Activated CD4-positive, alpha-beta T cell treated with anti-CD3 and anti-CD28 coated beads, Interleukin-2, amount 50 U/mL, for 48 hours (primary cell): ENCODE results near the gene GPAT3.
"Not testable (repeated sequence)": the region's sequence is repeated elsewhere in the genome, so short reads cannot be mapped to it uniquely, and the experiment has no call there.

Experiments
- DNase-seq, 2 experiments: peaks; one replicate each; pipeline ENCODE4 v3.0.0-alpha.2; 2020

GPAT3 gene

DNA sequence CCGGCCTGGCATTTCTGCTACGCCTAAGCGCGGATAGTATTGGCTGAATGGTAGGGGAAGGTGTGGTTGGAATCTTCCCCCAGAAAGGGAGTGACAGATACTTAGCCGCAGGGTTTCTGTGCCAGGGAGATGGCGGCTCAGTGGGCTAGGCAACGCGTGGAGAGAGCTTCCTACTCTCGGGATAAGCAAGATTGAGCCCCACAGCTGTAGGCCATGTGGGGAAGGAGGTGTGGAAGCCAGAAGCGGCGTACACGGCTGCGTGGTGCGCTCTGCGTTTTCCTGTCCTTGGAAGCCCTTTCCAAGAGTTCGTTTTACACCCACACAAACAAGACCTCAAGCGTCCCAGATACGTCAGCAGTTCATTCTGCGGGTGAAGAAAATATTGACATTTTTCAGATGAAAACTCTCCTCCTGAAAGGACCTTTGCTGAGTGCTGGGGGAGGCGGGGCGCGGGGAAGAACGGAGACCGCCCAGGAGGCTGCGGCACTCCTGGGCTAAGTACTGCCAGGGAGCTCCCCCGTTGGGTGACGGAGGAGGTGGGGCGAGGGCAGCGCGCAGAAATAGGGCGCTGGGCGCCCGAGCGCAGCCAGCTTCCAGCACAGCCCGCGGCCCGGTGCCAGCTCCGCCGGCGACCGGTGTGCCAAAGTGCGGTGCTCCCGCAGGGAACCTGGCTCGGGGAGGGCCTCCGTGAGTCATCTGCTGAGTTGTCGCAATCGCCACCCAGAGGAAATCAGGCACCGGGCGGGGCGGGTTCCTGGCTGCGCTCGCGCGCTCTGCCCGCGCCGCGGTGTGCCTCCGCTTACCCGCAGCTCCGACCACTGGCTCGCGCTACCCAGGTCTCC, at the start of gene GPAT3:
TSS of gene GPAT3 (plus strand) at position 589 of the 842 bp plus-strand sequence. CDS start 515 bp downstream, outside the sequence.
- DNase-seq: peak; percentile 72 to 80

DNA sequence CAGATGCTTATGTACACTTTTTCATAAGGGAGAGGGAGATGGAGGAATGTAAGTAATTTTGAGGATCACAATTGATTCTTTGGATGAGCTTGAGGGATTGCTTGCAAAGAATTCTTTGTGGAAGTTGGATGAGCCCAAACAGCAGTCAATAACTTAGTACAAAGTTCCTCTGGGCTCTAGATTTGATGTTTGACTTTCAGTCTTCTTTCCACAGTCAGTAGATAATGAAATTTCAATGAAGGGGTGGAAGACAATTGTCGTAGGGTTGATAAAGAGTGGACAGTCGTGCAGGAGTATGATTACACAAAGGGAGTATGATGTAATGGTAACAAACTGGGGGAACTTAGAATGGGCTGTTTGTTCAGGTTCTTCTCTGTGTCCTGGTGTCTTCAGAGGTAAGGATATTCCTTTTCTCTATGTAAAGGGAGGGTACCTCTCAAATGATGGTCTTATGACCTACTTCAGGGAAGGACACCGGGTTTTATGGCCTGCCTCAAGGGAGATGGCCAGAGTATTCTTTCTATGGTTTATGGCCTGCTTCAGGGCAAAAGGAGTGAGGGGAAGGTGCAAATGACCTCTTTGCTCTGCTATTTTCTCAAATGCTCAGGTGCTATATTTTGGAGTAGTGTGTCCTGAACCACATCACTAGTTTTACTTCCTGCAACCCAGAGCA, 49.3 kb upstream of the GPAT3 start:
- no peak for DNase-seq

DNA sequence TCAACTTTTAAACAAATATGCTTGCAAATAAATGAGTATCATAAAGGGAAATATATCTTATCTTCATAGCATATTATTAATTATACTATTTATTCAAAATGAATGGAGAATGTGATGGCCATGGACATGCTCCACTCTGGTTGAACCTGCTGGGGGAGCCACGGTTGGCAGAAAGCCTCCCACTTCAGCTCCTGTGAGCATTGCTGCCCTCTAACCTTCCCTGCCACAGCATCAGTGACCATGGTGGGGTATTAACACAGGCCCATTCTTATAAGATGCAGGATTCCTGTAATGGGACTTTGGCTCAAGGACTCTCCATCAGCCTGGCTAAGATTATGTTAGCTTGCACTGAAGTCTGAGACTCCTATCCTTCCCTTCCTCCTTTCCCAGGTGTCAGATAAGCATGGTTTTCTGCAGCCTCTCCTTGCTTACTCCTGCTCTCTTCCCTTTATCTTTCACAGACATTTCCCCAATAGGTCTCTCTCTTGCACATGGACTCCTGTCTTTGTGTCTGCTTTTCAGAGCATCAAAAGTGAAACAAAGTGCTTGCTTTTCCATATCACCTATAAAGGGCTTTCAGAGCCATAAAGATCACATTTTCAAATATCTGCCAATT, 46.1 kb upstream of the GPAT3 start:
- no peak for DNase-seq

DNA sequence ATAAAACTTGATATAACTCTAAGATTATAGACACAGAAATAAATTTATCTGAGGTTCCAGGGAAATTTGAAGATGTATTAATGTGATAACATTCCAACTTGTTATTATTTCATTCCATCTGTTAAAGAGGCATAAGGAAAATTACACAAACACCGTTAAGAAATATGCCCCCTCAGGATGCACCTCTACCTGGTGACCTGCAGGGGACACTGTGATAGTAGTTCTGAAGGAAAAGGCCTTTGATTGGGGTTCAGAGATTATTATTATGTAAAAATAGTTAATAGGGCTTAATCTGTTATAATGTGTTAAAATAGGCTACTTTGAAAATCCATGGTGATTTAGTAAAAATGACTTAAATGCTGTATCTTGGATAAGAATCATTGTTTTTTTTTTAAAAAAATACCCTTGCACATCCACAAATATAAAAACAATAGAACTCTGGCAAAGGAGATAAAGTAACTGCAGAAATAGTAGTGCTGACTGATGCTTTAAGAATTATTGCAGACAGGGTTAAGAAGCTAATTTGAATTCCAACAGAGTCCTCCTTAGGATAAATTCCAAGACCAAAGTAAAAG, 44.9 kb upstream of the GPAT3 start:
- no peak for DNase-seq

DNA sequence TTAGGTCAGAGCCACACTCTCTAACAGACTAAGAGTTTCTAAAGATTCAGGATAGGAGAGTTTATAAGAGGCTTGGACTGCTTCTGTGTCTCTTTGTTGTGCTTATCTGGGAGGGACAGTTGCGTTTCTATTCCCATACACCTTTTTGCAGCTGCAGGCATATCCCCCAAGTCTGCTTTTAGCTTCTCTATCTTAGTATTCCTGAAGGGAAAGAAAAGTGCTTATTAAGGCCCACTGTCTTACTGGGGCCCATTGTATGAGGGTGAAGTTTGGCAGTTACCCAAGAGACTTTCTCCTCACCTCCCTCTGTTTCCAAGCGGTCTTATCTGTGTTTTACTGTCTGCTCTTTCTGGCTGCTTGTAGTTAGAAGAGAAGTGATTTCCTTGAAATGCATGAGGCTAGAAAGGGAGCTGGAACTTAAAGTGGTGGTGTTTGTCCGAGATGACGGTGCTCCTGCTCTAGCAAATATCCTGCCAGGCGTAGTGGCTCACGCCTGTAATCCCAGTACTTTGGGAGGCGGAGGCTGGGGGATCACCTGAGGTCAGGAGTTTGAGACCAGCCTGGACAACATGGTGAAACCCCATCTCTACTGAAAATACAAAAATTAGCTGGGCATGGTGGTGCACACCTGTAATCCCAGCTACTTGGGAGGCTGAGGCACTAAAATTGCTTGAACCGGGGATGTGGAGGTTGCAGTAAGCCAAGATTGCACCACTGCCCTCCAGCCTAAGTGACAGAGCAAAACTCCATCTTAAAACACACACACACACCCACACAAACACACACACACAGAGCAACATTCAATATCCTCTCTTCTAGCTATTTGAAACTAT, 39.6 kb upstream of the GPAT3 start:
- not testable (repeated sequence) for DNase-seq

DNA sequence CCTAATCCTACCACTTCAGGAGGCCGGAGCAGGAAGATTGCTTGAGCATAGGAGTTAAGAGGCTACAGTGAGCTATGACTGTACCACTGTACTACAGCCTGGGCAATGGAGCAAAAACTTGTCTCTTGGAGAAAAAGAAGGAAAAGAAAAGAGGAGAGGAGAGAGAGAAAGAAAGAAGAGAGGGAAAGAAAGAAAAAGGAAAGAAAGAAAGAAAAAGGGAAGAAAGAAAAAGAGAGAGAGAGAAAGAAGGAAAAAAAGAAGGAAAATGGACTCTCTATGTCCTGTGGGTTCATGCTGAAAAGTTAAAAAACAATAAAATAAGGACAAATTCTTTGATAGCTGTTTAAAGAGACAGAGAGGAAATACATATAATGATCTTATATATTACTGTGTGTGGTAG, 37.7 kb upstream of the GPAT3 start:
- DNase-seq: no peak

DNA sequence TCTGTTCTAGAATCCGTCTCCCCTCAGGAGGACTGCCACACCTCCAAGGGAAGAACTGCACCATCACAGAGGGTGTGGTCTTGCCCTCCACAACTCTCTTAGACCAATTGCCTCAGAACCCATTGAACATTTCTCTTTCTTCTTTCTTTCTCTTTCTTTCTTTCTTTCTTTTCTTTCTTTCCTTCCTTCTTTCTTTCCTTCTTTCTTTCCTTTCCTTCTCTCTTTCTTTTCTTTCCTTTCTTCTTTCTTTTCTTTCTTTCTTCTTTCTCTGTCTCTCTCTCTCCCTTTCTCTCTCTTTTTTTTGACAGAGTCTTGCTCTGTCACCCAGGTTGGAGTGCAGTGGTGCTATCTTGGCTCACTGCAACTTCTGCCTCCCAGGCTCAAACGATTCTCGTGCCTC, 34.2 kb upstream of the GPAT3 start:
- DNase-seq: not testable (repeated sequence)

DNA sequence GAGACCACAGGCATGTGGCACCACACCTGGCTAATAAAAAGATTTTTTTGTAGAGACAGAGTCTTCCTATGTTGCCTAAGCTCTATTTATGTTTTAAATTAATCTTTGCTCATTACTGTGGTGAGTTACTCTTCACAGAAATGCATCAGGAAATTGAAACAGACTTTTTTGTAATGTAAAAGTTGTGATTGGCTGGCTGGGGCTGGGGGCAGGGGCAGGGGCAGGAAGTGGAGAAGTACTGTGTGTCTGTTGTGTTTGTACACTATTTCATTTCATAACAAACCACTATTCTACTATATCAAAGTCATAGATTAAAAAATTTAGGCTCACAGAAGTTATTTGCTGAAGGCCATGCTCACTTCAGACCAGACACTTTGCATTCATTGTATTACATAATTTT, 31.9 kb upstream of the GPAT3 start:
- no peak for DNase-seq

DNA sequence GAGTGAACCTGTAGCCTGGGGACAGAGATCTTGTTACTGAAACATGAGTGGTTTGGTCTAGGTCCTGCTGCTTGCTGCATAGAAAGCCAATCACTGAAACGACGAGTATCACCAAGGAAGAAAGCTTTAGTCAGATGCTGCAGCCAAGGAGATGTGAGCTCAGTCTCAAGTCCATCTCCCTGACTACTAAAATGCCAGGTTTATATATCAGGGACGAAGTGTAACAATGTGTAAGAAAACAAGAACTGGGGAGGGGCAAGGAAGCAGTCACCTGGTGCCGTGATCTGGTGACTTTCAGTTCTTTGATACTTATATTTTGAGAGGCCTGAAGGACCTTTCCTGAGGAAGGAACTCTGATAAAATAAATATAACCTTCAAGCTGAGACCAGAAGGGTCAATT, 31.4 kb upstream of the GPAT3 start:
- DNase-seq: no peak

DNA sequence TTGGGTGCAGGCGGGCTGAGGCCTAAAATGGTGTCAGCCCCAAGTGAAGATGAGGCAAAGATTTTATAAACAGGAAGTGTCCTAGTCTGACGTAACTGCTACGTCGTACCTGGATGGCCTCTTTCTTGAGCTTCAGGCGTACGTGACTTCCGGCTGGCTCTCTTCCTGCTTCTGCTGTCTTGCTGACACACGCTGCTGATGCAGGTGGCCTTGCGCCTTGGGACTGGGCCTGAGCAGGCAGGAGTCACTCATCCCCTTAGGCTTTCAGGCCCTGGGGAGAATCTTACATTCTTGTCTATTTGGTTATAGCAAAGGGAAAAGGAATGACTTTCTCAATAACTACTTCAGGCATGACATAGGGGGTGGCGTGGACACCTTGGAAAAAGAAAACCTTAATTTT, 30.9 kb upstream of the GPAT3 start:
- no peak for DNase-seq

DNA sequence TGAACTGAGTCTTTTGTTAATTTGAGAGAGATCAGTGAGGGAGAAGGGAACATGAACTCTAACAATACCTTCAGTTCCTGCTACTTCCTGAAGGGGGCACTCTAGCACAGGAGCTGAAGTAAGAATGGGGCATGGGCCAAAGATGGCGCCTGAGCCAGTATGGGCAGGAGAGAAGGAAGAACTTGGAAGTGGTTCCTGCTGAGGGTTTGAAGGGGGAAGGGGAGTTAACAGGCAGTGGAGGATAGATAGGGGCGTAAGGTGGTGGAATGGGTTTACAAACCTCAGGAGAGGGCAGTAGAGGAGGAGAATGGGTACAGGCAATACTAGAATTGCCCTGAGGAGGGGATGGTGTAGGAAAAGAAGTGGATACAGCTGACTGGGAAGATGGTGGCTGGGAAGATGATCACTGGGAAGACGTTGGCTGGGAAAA, 26.7 kb upstream of the GPAT3 start:
- peak; percentile 63 to 70 for DNase-seq

DNA sequence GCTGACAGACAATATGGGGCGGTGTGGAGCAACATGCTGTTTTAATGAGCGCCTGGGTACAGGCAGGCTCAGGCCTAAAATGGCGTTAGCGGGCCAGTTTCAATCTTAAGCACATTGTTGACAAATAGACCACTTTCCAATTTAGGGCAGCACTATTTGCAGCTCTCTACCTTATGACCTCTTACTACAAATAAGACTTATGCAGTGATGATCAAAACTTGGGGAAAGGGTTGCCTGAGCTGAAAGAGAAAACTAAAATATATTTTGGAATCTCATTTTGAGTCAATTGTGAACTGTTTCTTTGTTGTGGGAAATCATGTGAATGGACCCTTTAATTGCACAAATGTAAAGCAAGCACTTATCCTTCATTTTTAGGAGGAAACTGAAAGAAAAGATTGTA, 25.5 kb upstream of the GPAT3 start:
- DNase-seq: no peak

DNA sequence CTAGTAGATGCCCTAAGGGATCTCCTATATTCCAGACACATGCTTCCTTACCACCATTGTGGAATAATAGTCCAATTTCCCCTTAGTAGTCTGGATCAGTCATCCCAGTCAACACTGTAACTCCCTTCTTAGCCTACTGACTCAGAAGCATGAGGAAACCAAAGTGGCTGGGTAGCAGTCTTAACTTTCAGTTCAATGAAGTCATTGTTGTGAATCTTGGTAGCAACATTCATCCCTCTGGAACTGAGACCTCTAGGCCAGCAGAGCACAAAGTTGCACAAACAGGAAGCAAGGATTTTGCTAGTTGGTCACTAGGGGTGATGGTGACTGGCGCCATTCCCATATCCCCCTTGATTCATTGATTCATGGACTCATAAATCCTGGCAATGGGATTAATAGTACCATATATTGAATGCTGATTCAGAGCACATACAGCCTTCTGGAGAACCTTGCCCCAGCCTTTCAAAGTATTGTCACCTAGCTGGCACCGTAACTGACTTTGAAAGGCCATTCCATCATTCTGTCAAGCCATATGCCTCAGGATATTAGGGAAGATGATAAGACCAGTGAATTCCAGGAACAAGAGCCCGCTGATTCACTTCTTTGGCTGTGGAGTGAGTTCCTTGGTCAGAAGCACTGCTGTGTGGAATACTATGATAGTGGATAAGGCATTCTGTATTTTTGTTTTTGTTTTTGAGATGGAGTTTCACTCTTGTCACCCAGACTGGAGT, 19.7 kb upstream of the GPAT3 start:
- no peak for DNase-seq

DNA sequence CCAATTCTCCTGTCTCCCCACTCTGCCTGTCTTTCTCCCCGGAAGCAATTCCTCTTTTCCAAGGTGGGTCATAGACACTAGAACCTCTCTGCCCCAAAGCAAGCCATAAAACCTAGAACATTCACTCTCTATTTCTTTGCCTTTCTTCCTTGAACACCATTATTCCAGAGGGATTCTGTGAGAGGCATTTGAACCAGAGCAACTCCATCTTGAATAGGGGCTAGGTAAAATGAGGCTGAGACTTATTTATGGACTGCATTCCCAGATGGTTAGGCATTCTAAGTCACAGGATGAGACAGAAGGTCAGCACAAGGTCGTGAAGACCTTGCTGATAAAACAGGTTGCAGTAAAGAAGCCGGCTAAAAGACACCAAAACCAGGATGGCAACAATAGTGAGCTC, 13.7 kb upstream of the GPAT3 start:
- DNase-seq: no peak

DNA sequence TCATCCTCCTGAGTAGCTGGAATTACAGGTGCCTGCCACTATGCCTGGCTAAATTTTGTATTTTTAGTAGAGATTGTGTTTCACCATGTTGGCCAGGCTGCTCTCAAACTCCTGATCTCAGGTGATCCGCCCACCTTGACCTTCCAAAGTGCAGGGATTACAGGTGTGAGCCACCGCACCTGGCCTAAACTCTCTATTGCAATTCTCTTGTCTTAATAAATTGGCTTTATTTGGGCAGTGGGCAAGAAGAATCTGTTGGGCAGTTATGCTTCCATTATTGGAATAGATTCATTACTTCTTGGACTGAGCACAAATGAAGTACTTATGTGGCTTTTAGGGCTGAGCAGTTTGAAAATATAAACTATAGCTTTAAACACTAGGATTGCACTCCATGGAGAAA, 8.2 kb upstream of the GPAT3 start:
- no peak for DNase-seq

DNA sequence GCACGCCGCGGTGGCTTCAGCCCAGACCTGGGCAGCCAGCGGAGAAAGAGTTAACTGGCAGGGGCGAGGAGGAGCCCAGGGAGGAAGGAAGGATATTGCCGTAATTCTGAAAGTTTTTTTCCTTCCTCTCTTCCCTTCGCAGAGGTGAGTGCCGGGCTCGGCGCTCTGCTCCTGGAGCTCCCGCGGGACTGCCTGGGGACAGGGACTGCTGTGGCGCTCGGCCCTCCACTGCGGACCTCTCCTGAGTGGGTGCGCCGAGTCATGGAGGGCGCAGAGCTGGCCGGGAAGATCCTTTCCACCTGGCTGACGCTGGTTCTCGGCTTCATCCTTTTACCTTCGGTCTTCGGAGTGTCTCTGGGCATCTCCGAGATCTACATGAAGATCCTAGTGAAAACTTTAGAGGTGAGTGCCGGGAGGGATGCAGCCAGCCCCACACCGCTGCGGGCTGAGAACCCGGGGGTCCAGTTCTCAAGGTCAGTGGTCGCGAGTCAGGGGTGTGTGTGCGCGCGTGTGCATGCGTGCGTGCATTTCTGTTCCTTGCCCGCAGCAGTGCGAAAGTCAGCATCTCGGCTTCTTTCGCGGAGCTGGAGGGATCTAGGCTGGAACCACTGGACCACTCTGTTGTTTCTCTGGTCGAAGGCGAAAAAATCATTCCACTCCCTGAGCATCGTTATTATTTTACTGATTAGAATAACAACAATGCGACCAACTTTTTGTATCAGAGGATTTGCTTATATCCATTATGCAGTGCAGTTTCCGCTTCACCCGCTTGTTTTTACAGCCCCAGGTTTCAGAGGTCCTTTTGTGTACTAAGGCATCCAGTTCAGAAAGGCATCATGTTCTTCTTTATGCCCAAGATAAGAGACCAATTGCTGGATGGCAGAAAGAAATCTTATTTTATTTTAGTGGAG, 709 bp downstream of the GPAT3 start:
- DNase-seq: peak in 1 of 2 experiments; percentile 23

DNA sequence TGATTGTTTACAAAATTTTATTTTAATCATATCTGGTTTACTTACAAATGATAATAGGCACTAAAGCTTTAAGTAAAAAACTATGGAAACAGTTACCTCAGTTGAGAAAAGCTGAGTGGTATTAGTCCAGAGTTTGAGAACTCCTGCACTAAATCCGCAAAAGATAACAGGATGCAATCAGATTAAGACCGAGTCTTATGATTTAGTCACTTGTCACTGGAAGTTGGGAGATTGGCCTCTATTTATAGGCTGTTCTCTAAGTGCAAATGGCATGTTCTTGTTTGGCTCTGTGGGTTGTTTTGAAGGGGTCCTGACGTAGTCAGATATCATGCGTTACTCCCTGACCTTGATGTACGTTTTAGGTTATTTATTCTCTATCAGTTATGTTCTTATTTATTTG, 6.3 kb downstream of the GPAT3 start:
- no peak for DNase-seq

DNA sequence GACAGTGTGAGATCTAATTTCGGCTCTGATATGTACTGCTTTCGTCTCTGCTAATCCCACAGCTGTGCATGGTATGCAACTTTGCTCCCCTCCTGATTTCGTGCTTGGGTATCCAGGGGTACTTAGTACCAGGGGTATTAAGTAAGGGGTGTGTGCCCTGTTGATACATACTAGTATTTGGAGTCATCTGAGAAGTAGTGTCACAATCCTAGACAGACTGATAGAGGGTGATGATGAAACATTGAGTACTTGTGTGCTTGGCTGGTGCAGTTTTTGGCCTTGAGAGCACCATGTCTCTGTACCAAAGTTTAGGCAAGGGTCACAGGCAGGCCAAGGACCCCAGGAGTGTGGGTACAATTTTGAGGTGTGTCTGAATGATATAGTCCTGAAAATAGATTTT, 10.9 kb downstream of the GPAT3 start:
- no peak for DNase-seq

DNA sequence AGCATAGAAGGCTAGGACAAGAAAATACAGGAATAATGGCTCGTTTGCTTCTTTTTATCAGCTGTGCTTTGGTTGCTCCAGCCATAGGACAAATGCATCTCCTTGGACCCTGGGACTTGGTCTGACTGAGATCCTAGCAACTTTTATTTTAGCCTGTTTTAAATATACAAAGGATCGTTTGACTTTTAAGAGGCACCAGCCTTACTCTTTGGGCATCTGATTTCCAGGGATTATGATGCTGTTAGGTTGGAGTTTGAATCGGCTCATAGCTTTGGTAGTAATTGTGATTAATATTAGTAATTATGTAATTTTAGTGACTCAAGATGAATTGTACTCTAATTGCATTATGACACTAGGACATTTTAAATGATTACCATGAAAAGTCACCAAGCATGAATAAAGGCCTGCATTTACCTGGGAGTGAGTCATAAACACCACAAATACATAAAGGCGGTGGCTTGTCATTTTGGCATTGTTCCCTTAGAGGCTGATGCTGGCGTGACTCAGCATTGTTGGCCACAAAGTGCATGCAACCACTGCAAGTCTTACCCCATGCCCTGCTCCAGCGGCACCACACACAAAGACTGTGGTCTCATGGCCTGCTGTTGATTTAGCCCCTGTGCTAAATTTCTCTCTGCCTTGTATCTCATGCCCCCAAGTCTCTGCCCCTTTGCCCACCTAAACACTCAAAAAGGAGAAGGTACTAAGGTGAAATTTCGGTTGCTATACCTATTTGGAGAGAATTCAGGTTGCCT, 12.4 kb downstream of the GPAT3 start:
- DNase-seq: peak; percentile 68 to 80

DNA sequence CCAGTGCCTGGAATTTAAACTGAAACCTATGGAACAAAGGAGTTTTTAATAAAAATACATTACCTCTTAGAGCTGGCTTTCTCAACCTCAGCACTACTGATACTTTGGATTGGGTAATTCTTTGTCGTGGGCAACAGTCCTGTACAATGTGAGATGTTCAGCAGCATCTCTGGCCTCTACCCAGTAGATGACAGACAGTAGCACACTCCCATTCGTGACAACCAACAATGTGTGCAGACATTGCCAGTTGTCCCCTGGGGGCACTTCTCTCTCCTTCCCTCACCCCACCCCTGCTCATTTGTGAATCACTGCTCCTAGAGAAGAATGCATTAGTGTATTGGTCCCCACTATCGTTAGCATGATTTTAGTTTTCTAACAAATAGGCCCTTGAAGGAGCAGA, 16.2 kb downstream of the GPAT3 start:
- no peak for DNase-seq
